Dedifferentiated amniotic fluid mesenchymal stem cell (primary cell): ENCODE measurements around the gene ITGBL1.

ENCODE experiments used
- DNase-seq: peaks from one replicate; pipeline ENCODE4 v3.0.0-alpha.2; 2016; ENCODE audit errors: extremely low spot score

The ITGBL1 gene

DNA sequence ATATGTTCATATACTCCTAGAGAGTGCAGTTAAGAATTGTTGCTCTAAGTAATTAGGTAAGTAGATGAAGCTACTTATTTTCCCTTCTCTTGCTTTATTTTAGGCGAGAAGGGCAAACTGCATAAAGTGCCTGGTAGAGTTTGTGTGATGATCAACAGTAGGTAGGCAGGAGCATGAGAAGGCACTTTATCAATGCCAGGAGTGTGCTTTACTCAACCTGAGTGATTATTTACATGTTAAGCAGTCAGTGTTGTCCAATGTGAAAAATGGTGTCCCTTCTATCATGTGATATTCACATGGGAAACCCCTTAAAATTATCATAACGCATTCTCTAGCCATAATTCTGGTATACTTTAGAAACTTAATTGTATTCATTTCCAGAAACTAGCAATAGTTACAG is 294.0 kb downstream of the ITGBL1 start:
- no peak for DNase-seq

DNA sequence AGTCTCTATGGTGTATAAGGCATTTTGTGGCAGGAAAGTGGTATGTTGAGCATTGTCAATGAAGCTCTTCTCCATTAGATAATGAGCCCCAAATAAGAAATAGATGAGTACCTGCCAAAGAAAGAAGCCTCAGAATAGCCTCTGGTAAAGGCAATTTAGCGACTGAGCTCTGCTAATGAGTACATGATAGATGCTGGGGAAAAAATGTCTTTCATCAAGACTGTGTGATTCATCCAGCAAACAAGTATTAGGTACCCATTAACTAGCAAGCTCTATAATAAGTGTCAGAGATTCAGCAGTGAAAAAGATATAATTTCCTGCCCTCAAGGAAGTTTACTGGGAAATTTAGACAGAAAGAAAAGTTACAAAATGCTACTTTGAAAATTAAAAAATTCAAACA is 294.6 kb downstream of the ITGBL1 start:
- no peak for DNase-seq

DNA sequence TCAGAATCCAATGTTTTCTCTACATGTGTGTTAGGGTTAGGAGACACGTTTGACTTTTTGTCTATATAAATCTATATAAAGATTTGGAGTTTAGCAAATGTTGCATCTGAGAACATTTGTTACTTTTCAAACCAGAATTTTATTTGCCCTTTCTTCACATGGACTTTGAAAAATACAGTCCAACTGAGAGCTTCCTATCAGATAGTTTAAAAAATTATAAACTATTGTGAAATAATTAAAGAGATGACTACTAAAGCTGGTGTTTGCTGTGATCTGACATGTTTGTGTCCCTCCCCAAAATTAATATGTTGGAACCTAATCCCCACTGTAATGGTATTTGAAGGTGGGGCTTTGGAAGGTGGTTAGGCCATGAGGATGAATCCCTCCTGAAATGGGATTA is 297.1 kb downstream of the ITGBL1 start:
- DNase-seq: no peak

DNA sequence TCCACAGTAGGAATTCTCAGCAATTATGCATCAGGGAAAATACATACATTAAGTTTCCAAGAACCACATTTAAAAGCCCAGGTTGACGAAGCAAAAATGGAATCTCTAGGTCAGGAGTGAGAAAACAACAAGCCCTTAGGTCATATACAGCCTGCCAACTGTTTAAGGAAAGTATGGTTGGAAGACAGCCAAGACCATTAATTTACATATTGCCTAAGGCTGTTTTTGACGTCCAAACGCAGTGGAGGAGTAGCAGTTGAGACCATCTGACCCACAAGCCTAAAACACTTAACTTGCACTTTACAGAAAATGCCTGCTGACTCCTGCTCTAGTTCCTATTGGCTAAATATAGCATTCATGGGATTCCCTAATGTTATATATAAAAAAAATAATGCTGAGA is 299.0 kb downstream of the ITGBL1 start:
- DNase-seq: peak; percentile 69

DNA sequence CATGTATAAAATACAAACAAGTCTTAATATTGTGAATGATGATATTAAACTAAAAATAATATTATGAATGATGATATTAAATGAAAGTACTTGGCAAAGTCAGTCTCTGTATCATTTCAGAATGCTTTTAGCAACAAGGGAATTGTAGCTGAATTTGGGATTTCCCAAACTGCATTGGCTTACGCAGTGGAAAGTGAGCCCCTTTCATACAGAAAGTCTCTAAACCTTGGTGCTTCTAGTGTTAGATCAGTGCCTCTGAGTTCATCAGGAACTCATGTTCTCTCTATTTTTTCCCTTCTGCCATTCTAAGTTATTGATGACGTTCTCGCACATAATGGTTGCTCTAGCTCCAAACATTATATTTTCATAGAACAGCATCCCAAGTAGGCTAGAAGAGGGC is 300.0 kb downstream of the ITGBL1 start:
- DNase-seq: no peak

DNA sequence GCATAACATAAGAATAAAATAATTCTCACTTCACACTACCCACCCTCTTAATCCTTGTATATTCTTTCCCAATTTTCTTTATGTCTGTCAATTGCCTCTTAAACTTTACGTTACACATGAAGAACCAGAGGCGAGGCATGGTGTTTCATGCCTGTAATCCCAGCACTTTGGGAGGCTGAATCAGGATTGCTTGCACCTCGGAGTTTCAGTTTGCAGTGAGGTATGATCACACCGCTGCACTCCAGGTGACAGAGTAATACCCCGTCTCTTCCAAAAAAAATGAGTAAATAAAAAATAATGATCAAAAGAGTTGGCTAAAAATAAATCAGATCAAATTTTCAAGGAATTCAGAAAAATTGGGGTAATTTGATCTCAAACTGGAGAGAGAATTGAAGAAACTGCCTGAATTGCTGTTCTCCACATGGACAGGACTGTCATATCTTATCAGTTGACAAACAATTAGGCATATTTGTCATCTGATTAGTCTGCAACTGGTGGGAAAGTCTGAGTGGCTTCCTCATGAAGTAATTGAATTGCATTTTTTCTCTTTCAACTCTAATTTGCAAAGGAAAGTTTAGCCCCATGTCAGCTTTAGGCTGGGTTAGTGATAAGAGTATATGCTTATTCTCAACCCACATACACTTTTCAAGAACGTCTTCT is 302.9 kb downstream of the ITGBL1 start:
- DNase-seq: no peak

DNA sequence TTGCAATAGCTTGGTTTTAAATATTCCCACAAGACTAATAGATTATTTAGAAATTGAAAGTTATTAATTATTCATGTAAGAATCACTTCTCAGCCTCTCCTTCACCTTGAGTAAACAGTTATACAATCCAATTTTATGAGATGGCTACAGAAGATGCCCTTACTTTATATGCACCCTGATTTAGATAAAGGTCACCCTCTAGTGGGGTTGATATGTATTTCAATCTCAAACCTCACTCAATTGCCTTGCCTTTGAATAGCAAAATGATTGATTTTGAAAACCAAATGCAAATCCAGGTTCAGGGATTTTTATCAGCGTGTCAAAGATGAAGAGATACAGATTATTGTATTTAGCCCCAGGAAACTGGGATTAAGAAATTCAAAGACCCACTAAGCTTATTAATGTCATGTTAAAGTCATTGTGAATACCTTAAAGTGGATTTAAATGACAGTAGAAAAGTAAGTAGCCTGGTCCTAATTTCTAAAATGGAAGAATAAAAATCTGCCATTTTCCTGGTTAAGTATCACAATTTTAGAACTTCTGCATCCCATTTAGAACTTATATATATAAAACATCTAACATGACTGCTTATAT is 305.1 kb downstream of the ITGBL1 start:
- peak; percentile 18 for DNase-seq

DNA sequence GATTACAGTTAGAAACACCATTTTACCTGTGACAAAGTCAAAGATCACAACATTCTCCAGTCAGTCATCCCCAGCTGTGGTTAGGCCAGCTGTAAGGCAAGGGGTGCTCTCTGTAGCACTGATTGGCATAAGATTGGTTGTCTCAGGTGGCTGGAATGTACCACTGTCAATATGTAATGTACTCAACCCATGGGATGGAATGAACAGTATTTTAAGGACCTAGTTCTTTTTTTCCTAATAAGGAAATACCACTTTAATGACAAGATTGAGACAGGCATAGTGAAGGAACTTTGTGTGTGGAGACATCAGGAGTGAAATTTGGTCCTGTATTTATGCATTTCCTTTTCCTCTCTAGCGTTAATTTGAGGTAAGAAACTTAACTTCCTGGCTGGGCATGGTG is 310.7 kb downstream of the ITGBL1 start:
- DNase-seq: no peak
